A549 (cell line): ENCODE data around the gene QARS1. TPM values are rescaled to one million over a fixed set of nuclear protein-coding genes. Genes with fewer than 3 reads are reported as not detected.

Experiments
- ATAC-seq, 2 experiments: fragments of 200-7000 bp in 1 of 2; fragments of >200 bp in 1 of 2; cut with Nextera tagmentation in 1 of 2; cut with Tn5 transposase in 1 of 2; 3 replicates each; pipeline versions ENCODE4 v1.8.0 to v1.9.1; 2018 to 2020; ENCODE audit warnings: mild to moderate bottlenecking in 1 of 2, moderate library complexity in 1 of 2
- CTCF ChIA-PET: fragments of 300-600 bp; sonication (Branson Sonifier 250); formaldehyde crosslinking; extraction: SDS; loops from one replicate; lab custom pipeline; 2021; ENCODE audit warnings: antibody characterized with exemption, inconsistent platforms; lab: Yijun Ruan, JAX
- POLR2A ChIA-PET: fragments of 350-600 bp; formaldehyde crosslinking; extraction: SDS; loops from one replicate; lab custom pipeline; 2021; ENCODE audit warnings: antibody characterized with exemption, inconsistent platforms; lab: Yijun Ruan, JAX
- DNase-seq, 2 experiments: peaks; one replicate each; pipeline versions ENCODE4 v3.0.0 to v3.0.0-alpha.2; 2011 to 2016; ENCODE audit warnings: low read depth in 1 of 2, low spot score in 1 of 2
- FAIRE-seq: peaks from 2 replicates; lab custom pipeline; 2011; peaks lifted over from hg19 to GRCh38; lab: Jason Lieb, UNC
- H3K27ac ChIP-seq, 2 experiments: fragments of >200 bp; sonication (Bioruptor Twin); formaldehyde crosslinking; 3 replicates each; pipeline ENCODE4 v1.5.1; 2016 to 2017
- H3K4me1 ChIP-seq: fragments of >200 bp; sonication (Bioruptor Twin); formaldehyde crosslinking; 3 replicates; pipeline ENCODE4 v1.6.1; 2016
- H3K4me2 ChIP-seq: fragments of >200 bp; sonication (Bioruptor Twin); formaldehyde crosslinking; 3 replicates; pipeline ENCODE4 v1.6.1; 2016
- H3K4me3 ChIP-seq: fragments of >200 bp; sonication (Bioruptor Twin); formaldehyde crosslinking; 3 replicates; pipeline ENCODE4 v1.5.1; 2016
- H3K9me3 ChIP-seq: fragments of >200 bp; sonication (Bioruptor Twin); formaldehyde crosslinking; 3 replicates; pipeline ENCODE4 v1.6.1; 2016
- ESRRA ChIP-seq: fragments of 150-350 bp; IDR thresholded peaks from 2 replicates; pipeline ENCODE4 v1.6.1; 2014; ENCODE audit warnings: mild to moderate bottlenecking, low read length, borderline replicate concordance
- FOSB ChIP-seq: fragments of 250-450 bp; sonication (Bioruptor Pico); IDR thresholded peaks from 2 replicates; pipeline ENCODE4 v1.5.0; 2020; ENCODE audit warnings: mild to moderate bottlenecking, moderate library complexity
- FOSL2 ChIP-seq, 2 experiments: fragments of 450-650 bp in 1 of 2; fragments of >200 bp in 1 of 2; sonication (Bioruptor Twin) in 1 of 2; formaldehyde crosslinking; IDR thresholded peaks; 2 replicates each; pipeline versions ENCODE4 v1.5.0 to v1.6.1; 2016 to 2020; ENCODE audit warnings: mild to moderate bottlenecking in 1 of 2, moderate library complexity in 1 of 2
- FOXS1 ChIP-seq: fragments of 250-450 bp; sonication (Bioruptor Pico); IDR thresholded peaks from 2 replicates; pipeline ENCODE4 v1.5.0; 2020; ENCODE audit warnings: mild to moderate bottlenecking, moderate library complexity
- HDAC2 ChIP-seq: fragments of 200-600 bp; sonication (generic); IDR thresholded peaks from 2 replicates; pipeline ENCODE4 v1.6.1; 2016
- HOXA7 ChIP-seq: fragments of 250-450 bp; sonication (Bioruptor Pico); IDR thresholded peaks from 2 replicates; pipeline ENCODE4 v1.5.0; 2020; ENCODE audit warnings: mild to moderate bottlenecking, moderate library complexity
- HOXB13 ChIP-seq: fragments of 250-450 bp; sonication (Bioruptor Pico); IDR thresholded peaks from 2 replicates; pipeline ENCODE4 v1.5.0; 2020; ENCODE audit warnings: low read depth, mild to moderate bottlenecking, moderate library complexity
- KDM5A ChIP-seq: fragments of 200-600 bp; sonication (generic); IDR thresholded peaks from 2 replicates; pipeline ENCODE4 v1.6.1; 2016; ENCODE audit warnings: antibody characterized with exemption, mild to moderate bottlenecking
- NFE2L2 ChIP-seq: fragments of 150-350 bp; conservative IDR thresholded peaks from 2 replicates; pipeline ENCODE4 v1.6.1; 2014; ENCODE audit warnings: low read length
- NR3C1 ChIP-seq: fragments of >200 bp; sonication (Bioruptor Twin); formaldehyde crosslinking; IDR thresholded peaks from 3 replicates; pipeline ENCODE4 v1.6.1; 2017
- POLR2A ChIP-seq: IDR thresholded peaks from 2 replicates; pipeline ENCODE4 v1.6.1; 2012; ENCODE audit warnings: mild to moderate bottlenecking, low read length
- RCOR1 ChIP-seq: fragments of 150-350 bp; IDR thresholded peaks from 2 replicates; pipeline ENCODE4 v1.6.1; 2014; ENCODE audit warnings: antibody characterized with exemption, low read length, low read depth
- SMC3 ChIP-seq: fragments of >200 bp; sonication (Bioruptor Twin); formaldehyde crosslinking; IDR thresholded peaks from 3 replicates; pipeline ENCODE4 v1.6.1; 2018; ENCODE audit warnings: inconsistent platforms
- SREBF2 ChIP-seq: fragments of 450-650 bp; IDR thresholded peaks from 2 replicates; pipeline ENCODE4 v1.6.1; 2014; ENCODE audit warnings: mild to moderate bottlenecking, moderate library complexity
- TFCP2L1 ChIP-seq: fragments of 250-450 bp; sonication (Bioruptor Pico); IDR thresholded peaks from 2 replicates; pipeline ENCODE4 v1.5.0; 2021; ENCODE audit warnings: mild to moderate bottlenecking
- TP53 ChIP-seq: fragments of 250-450 bp; sonication (Bioruptor Pico); IDR thresholded peaks from 2 replicates; pipeline ENCODE4 v1.5.0; 2021; ENCODE audit warnings: mild to moderate bottlenecking, moderate library complexity
- ZC3H11A ChIP-seq: fragments of 450-650 bp; IDR thresholded peaks from 2 replicates; pipeline ENCODE4 v1.6.1; 2014; ENCODE audit warnings: antibody characterized with exemption, mild to moderate bottlenecking
- WGBS: methylation state at CpG from one replicate; pipeline ENCODE4 v1.1.6; 2017; ENCODE audit errors: missing lambda C conversion rate; 5-methylcytosine and 5-hydroxymethylcytosine counted together
- polyA plus RNA-seq, 4 experiments: library from polyadenylated mRNA; depleted of rRNA in 3 of 4; stranded (reverse); fragments of >200 nt; fragmentation: RNase III in 1 of 4; extraction: RNeasy Plus Mini Kit Qiagen cat#74134 plus additional on column Dnase treatment in 1 of 4; gene quantifications; 2 replicates in 3 of 4; 3 replicates in 1 of 4; pipeline ENCODE4 v1.2.3, GENCODE V29; 2011 to 2017
- TF ChIP-seq, protein P1 (sequence below): fragments of 450-650 bp; IDR thresholded peaks from 2 replicates; pipeline ENCODE4 v1.6.1; 2014; ENCODE audit warnings: antibody characterized with exemption
- TF ChIP-seq, protein P2 (sequence below): IDR thresholded peaks from 2 replicates; pipeline ENCODE4 v1.6.1; 2012
- TF ChIP-seq, protein P3 (sequence below): fragments of 150-350 bp; IDR thresholded peaks from 2 replicates; pipeline ENCODE4 v1.6.1; 2014; ENCODE audit warnings: low read depth, mild to moderate bottlenecking, low read length

Gene QARS1
- polyA plus RNA-seq, 2 of the 4 experiments (the other 2 are of a cell fraction), result 118 to 164 TPM

DNA sequence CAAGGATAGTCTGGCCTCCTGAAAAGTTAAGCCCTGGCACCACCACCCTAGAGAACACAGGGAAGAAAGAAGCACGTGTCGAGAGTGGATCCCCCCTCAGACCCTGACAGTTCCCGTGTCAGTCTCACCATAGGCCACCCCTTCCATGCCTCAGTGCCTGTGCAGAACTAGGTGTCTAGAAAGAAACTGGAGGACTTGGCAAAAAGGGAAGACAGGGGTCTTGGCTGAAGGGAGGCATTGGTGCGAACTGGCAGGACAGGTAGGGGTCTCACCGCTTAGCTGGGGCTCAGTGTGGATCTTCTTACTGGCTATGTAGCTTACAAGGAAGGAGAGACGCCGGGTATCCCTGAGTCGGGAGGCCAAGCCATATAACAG is 518 bp downstream of the QARS1 start:
- POLR2A ChIA-PET, result interaction anchor here (1.0 to 1.3 kb wide), 2 partner anchors 10 to 17 kb away, joined by 4 to 6 read pairs; partner anchors contain the start of genes QRICH1 and USP19
- 7% methylated on average over 8 of the region's 8 CpGs for WGBS
- FAIRE-seq, result no peak

DNA sequence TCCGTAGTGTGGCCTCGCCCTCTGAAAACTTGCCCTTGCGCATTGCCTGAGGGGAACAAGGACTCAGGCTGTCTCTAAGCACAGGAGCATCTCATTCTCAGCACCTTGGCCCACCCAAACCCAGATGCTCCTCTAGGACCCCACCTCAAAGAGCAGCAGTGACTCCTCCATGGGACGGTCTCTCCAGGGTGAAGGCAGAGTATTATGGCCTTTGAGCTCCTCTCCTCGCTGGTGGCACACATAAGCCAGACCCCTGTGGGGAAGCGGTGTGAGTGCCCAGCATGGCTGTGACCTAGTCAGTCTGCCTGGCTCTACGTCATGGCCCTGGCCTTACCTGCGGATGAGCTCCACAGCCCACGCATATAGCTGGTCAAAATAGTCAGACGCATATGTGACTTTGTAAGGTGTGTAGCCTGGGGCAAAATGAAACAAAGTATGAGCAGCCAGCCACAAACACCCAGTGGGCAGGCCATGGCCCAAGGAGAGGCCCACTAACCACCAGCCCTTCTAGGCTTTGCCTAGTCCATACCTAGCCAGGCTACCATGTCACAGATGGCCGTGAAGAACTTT is 4.4 kb downstream of the QARS1 start:
- CTCF ChIA-PET, result interaction anchor here (0.6 to 1.6 kb wide), 3 partner anchors 11 to 180 kb away, joined by 3 to 4 read pairs (median 3); no protein-coding TSS in a partner anchor

More for the DNA sequence above, 518 bp downstream of the QARS1 start:
- Histone ChIP-seq H3K9me3 (no peaks in the 10 kb centered on the region), H3K4me2 (peak overlapping the region; percentile 93), H3K27ac (peak overlapping the region; percentile 88 to 95), H3K4me1 (peaks cover 6% of the 10 kb centered on the region; the same call in 1 of the 3 replicates), H3K4me3 (peak overlapping the region; percentile 71)
- TF ChIP-seq FOSB (no peak), HOXB13 (no peak), SREBF2 (no peak), FOXS1 (no peak), TP53 (no peak), FOSL2 (IDR thresholded peaks at IDR 0.05) (no peak), FOSL2 (CRISPR knock-in tag; IDR thresholded peaks at IDR 0.05) (no peak), ESRRA (no peak), RCOR1 (no peak), NR3C1 (no peak), POLR2A (no peak), HDAC2 (no peak)
- TF ChIP-seq, protein P1, sequence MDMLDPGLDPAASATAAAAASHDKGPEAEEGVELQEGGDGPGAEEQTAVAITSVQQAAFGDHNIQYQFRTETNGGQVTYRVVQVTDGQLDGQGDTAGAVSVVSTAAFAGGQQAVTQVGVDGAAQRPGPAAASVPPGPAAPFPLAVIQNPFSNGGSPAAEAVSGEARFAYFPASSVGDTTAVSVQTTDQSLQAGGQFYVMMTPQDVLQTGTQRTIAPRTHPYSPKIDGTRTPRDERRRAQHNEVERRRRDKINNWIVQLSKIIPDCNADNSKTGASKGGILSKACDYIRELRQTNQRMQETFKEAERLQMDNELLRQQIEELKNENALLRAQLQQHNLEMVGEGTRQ, result no peak
- TF ChIP-seq, protein P2, sequence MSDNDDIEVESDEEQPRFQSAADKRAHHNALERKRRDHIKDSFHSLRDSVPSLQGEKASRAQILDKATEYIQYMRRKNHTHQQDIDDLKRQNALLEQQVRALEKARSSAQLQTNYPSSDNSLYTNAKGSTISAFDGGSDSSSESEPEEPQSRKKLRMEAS, result no peak
- no peak for DNase-seq
- CTCF ChIA-PET, result no interaction called here
- peak in 1 of 2 experiments; percentile 3; a peak in 3 of 6 replicates for ATAC-seq

DNA sequence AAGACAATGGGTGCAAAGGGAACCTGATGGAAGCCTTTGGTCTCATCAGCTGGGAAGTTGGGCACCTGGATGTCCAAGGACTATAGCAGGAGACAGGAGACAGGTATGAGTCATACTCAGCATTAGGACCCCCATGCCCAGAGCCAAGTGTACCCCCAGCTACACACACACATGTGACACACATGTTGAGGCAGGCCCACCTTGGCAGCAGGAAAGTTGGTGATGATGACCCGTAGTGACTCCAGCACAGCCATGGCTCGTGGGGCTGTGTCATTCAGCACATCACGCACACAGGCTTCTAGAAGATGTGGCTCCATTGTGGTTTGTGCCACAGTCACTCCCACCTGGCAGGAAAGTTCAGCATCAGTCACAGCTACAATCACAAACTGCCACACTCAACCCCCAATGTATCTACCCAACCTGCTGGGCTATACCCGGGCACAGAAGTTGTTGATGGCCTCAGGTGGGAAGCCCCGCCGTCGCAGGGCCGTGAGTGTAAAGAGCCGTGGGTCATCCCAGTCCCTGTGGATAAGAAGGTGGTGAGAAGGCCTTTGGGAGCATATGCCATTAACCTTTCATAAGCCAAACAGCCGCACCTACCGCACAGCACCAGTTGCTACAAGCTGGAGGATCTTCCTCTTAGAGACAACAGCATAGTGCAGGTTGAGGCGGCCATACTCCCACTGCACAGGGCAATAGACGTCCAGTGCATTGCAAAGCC is 5.5 kb downstream of the QARS1 start:
- Histone ChIP-seq H3K9me3 (no peaks in the 10 kb centered on the region), H3K4me3 (no peak overlapping the region), H3K4me2 (no peak overlapping the region), H3K4me1 (peaks cover 16% of the 10 kb centered on the region; the same call in 1 of the 3 replicates), H3K27ac (no peak overlapping the region)
- TF ChIP-seq ZC3H11A, result no peak
- TF ChIP-seq FOSL2 (IDR thresholded peaks at IDR 0.05), result no peak
- 0 out of 2 replicates have a peak, but pooled peaks have one; percentile 10 for TF ChIP-seq FOSL2 (CRISPR knock-in tag; IDR thresholded peaks at IDR 0.05)
- DNase-seq (no peak), FAIRE-seq (no peak), ATAC-seq (no peak)
- 99% methylated on average over 12 of the region's 13 CpGs for WGBS
- CTCF ChIA-PET, result no interaction called here
- POLR2A ChIA-PET, result no interaction called here

More for the DNA sequence above, 4.4 kb downstream of the QARS1 start:
- no peak overlapping the region for H3K4me2 ChIP-seq
- no peak overlapping the region for H3K27ac ChIP-seq
- H3K4me3 ChIP-seq, result no peak overlapping the region
- peaks cover 11% of the 10 kb centered on the region; the same call in 1 of the 3 replicates for H3K4me1 ChIP-seq
- H3K9me3 ChIP-seq, result no peaks in the 10 kb centered on the region
- ATAC-seq, result no peak
- POLR2A ChIA-PET, result no interaction called here
- FAIRE-seq, result no peak
- WGBS, result 92% methylated on average over 8 of the region's 11 CpGs
- no peak for TF ChIP-seq ZC3H11A
- TF ChIP-seq KDM5A, result no peak
- TF ChIP-seq HOXA7 (CRISPR knock-in tag), result no peak
- no peak for TF ChIP-seq NFE2L2
- TF ChIP-seq RCOR1, result no peak
- no peak for TF ChIP-seq FOSL2 (IDR thresholded peaks at IDR 0.05)
- no peak for TF ChIP-seq FOSL2 (CRISPR knock-in tag; IDR thresholded peaks at IDR 0.05)
- no peak for TF ChIP-seq SREBF2
- DNase-seq, result no peak

DNA sequence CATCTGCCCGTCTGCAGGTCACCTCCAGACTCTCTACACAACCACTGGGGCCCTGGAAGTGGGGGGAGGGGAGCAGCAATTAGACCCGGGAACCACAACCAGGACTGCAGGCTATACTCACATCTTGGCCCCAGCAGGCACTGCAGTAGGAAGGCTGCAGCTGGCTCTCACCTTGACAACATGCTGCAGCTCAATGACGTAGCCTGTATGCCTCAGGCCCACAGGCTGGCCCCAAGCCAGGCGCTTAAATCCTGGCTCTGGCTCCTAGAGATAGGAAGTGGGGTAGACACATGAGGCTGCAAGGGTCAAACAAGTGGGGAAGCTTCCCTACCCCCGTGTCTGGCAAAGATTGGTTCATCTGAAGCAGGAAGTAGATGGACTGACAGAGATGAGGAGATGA is 6.1 kb downstream of the QARS1 start:
- Histone ChIP-seq H3K4me3 (no peak overlapping the region), H3K4me2 (no peak overlapping the region), H3K9me3 (no peaks in the 10 kb centered on the region), H3K27ac (no peak overlapping the region), H3K4me1 (peaks cover 12% of the 10 kb centered on the region; the same call in 1 of the 3 replicates)
- WGBS, result 65% methylated on average over 5 of the region's 5 CpGs
- DNase-seq, result no peak
- ChIA-PET CTCF (no interaction called here), POLR2A (no interaction called here)
- no peak for TF ChIP-seq TFCP2L1 (CRISPR knock-in tag)
- TF ChIP-seq SMC3, result no peak
- TF ChIP-seq, protein P3, sequence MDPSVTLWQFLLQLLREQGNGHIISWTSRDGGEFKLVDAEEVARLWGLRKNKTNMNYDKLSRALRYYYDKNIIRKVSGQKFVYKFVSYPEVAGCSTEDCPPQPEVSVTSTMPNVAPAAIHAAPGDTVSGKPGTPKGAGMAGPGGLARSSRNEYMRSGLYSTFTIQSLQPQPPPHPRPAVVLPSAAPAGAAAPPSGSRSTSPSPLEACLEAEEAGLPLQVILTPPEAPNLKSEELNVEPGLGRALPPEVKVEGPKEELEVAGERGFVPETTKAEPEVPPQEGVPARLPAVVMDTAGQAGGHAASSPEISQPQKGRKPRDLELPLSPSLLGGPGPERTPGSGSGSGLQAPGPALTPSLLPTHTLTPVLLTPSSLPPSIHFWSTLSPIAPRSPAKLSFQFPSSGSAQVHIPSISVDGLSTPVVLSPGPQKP, result no peak
- TF ChIP-seq FOXS1, result no peak
- TF ChIP-seq FOSB, result no peak
- no peak for FAIRE-seq
- no peak for ATAC-seq
